LoVo (cell line): Measurements from ENCODE around the gene NAB2.

Experiments used
- DNase-seq: peaks from one replicate; pipeline ENCODE4 v3.0.0-alpha.2; 2016; ENCODE audit warnings: low spot score

NAB2 gene

DNA sequence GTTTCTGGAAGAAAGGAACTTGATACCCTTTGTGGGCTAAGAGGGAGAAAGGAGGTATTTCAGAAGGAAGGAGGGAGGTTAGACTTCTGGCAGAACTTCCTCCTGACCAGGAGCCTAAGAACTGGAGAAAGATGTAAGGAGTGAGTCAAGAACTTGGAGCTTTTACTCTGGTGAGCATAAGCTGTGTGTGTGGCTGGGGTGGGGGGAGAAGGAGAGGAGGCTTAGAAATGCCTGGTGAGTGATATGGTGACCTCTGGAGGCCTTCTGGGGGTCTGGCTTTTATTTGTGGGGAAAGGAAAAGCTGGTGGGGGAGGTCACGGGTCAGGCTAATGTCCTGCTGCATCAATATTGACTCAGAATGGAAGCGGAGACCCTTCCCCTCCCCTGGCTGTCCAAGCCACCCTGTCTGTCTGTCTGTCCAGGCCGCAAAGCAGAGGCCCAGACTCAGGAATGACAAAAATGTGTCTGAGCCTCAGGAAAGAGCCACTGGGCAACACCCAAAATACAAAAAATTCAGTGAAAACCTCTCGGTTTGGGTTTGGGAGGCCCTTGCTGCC is 44.2 kb downstream of the NAB2 start:
- DNase-seq = no peak

DNA sequence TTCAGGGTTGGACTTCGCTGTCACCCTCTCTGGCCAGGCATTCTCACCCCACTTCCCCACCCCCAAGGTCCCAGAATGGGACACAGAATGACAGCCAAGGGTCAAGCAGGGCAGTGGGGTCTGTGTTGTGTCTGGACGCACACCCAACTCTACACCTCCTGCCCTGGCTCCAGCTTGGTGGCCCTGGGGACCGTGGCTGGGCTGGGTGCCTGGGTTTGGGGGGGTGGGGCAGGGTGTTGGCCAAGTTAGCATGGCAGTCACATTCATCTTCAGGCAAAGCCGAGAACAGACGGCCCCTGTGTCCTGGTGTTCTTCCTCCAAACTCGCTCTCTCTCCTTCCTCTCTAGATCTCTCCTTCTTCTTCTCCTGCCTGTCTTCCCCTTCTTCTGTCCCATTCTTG is 45.0 kb downstream of the NAB2 start:
- no peak for DNase-seq

GRCh38 chr12:57134949-57135348 is 46.0 kb downstream of the NAB2 start:
- no peak for DNase-seq

DNA sequence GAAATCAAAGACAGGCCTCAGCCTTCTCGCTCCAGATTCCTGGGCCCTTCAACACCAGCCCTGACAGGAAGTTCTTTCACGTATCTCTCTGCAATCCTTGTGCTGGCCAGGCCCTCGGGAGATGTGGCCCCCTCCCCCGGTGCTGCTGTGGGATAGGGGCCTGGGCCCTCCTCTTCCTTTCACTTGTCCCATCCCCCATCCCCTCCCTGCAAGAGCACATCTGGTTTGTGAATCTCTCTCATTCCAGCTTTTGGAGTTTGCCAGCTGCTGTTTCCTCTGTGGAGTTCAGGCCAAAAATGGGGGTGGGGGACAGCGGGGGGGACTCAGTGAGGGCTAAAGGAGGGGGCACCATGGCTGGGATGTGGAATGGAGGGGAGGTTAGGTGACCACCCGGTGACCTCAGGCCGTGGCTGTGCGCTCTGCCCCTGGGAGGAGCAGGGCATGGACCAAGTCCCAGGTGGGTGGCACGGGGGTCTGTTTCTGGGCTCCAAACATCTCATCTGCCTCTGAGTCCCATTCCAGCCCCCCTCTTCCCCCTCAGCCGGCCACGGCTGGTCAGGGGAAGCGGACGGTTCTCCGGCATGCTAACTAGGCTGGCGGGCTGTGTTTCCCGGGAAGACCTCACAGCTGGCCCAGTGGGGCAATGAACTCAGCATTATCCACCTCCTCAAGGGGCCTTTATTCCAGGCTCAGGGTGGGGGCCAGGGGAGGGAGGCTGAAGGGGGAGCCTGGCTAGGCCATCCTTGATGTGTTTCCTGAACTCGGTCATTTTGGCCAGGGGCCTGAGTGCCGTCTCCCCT is 46.8 kb downstream of the NAB2 start:
- DNase-seq = no peak

GRCh38 chr12:57138526-57139272 is 49.8 kb downstream of the NAB2 start:
- no peak for DNase-seq

- no peak for DNase-seq
Measured at GRCh38 chr12:57139796-57140649, 51.1 kb downstream of the NAB2 start.

DNA sequence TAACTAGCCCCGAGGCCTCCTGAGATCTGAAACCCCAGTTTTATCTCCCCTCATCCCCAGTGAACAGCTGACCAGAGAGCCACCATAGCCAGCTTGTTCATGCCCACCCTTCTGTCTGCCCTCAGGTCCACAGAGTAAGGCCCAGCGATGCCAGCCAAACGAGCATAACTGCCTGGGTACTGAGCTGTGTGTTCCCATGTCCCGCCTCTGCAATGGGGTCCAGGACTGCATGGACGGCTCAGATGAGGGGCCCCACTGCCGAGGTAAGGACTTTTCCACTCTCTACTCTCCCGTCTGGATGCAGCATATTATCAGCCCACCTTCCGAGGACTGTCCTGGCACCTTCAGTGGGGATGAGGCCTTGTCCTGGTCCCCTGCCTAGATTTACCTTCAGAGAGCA is 52.3 kb downstream of the NAB2 start:
- no peak for DNase-seq

- DNase-seq = no peak
Measured at GRCh38 chr12:57142121-57142520, 53.2 kb downstream of the NAB2 start.

- DNase-seq = no peak
Measured at GRCh38 chr12:57142727-57143126, 53.8 kb downstream of the NAB2 start.

- no peak for DNase-seq
Measured at GRCh38 chr12:57143454-57143853, 54.5 kb downstream of the NAB2 start.
